Tongue (tissue), 2 donors: ENCODE data around the gene ZBTB46. TPM values are rescaled to one million over a fixed set of nuclear protein-coding genes. Genes with fewer than 3 reads are reported as not detected.
"Not testable (repeated sequence)": the region's sequence is repeated elsewhere in the genome, so short reads cannot be mapped to it uniquely, and the experiment has no call there.

Source experiments
- DNase-seq: peaks from one replicate; pipeline ENCODE4 v3.0.0-alpha.2; 2015
- total RNA-seq: library from RNA; depleted of rRNA; stranded (reverse); fragments of >200 nt; gene quantifications from one replicate; pipeline ENCODE4 v1.2.3, GENCODE V29; 2014

The ZBTB46 gene
- total RNA-seq, 1 donor from 2014 or later, result 28.6 TPM

DNA sequence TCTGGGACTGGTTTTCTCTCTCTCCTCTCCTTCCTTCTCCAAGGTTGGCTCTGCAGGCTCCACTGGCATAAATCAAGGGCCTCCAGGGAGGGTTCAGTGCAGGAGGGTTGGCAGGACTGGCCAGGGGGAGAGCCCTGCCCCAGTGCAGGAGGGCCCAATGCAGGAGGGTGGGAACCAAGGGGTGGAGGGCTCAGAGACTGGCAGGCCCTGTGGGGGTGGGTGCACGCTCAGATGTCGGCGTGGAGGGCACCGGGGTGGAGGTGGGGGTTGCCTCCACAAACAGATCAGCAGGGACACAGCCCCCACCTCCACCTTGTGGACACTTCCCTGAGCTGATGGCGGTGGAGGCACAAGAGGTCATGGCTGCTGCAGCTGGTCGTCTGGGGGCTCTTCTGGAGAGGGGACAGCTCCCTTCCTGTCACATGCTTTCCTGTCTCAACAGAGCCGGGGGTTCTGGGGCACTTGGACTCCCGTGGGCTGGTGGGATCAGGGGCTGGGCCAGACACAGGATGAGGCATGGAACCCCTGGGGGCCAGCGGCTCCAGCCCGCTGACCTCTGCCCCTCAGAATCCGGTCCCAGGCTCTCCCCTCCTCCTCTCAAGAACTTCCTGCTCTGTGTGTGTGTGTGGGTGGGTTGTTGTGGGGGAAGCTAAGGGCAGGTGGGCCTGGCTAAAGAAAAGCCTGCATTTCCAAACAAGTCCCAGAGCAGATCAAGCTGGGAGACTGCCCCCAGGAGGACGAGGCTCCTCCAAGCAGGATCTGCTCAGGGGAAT, 27.5 kb upstream of the ZBTB46 start:
- DNase-seq, result peak; percentile 59

DNA sequence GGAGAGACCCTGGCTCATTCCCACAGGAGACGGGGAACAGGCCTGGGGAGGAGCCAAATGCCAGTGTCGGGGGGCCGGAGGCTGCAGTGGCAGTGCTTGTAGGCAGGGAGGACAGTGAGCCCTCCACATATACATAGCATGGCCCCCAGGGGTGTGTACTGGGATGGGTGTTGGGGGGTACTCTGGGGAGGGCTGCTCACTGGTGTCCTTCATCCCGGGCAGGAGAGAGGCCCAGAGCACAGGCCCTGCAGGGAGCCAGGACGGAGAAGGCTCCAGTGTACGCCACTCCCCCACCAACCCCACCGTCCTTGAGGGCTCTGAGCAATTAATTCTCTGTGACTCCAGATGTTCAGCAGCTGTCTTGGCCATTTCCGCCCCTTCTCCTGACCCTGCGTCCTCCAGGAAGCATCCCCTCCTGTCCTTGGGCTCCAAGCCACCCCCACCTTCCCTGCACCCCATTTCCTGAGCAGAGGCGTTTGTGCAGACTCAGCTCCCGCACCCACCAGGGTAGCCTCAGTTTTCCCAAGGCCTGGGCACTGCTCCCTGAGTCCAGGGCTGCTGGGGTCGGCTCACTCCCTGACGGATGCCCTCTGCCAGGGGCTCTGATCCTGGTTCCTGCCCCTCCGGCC, 26.8 kb upstream of the ZBTB46 start:
- peak; percentile 81 for DNase-seq

DNA sequence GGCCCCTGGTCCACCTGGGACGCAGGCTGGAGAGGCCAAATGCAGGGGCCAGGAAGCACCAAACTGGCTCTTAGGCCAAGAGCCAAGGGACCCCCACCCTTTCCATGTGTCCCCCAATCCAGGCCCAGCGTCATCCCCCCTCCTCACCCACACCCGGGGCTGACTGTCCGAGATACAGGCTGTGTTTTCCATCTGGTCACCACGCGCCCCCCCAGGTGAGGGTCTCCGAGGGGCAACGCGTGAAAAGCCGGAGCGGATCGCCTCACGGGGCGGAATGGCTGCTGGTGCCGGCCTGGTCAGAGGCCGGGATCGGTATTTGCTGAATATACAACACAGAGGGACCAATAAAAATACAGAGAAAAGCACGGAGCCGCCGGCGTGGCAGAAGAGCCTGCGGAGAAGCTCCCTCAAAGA, 25.0 kb upstream of the ZBTB46 start:
- DNase-seq, result no peak

DNA sequence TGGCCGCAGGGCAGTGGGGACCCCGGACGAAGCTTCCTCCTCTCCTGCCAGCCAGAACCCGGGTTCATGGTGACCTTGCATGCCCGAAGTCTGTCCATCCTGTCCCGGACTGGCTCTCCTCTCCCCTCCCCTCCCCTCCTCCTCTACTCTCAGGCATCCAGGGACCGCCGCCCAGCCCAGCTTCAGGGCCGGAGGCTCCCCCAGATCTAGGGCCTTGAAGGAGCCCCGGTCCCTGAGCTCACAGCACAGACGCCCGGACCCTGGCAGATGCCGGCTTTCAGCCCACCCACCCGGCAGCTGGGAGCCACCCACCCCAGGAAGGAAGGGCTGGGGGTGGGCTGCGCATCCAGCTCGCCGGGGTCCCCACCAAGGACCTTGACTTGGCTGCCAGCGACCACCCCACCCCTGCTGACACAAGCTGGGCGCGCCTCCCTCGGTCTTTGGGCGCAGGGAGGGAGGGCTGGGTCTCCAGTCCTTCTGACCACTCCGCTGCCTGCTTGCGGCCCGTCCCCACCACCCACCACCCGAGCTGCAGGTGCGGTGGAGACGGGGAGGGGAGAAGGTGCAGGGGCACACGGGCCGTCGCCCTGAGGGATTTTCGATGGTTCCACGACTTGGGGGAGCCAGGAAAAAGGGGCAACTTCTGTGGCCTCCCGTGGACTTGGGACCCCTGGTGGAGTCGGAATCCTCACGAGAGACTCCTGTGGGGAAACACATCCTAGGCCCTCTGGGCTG, 24.5 kb upstream of the ZBTB46 start:
- no peak for DNase-seq

DNA sequence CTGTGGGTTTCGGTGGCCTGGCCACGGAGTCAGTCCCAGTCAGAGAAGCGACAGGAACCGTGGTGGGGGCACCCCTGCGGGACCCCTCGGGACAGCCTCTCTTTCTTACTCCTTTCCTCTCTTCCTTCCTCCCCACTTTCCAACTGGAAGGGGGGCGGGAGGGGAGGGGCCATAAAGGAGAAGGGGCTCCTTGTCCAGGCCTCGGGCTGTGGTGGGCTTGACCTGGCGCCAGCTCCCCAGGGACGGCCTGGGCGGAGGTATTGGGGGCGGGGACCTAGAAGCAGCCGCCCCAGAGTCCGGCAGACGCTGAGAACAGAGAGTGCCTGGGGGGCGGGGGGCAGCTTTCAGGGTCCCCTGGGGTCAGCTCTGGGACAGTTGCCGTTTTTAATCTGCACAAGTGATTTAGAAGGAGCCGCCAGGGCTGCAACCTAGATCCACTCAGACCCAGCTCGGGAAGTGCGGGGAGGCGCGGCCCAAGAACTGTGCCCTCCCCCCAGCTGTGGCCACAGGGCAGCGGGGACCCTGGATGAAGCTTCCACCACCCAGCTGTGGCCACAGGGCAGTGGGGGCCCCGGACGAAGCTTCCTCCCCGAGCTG, 23.8 kb upstream of the ZBTB46 start:
- DNase-seq, result peak; percentile 62

DNA sequence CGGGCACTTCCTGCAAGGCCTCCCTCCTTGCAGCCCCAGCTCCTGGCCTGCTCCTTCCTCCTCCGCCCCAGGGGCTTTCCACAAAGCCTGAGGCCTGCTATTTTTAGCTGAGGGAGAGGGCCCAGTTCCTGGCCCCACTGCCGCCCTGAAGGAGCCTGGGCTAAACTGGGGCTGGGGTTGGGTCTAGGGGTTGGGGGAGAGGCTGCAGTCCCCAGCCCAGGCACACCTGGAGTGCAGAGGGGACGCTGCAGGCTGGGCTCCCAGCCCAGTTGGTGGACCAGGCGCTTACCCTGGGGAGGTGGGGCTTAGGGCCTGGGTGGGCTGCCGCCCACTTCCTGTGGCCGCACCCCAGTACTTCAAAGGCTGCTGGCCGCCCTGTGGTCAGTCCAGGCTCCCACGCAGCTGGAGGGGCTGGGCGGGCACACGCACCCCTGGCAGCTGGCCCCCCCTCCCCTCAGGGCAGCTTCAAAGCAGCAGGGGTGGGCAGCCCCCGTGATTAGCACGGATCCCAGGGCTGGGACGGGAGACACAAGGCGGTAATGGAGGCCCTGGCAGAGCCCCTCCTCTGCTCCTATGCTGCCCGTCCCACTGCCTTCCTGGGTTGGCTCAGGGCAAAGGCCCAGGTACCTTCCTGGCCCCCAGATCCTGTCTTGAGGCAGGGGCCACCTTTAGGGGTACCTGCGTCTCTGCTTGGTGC, 23.2 kb upstream of the ZBTB46 start:
- peak; percentile 67 for DNase-seq

DNA sequence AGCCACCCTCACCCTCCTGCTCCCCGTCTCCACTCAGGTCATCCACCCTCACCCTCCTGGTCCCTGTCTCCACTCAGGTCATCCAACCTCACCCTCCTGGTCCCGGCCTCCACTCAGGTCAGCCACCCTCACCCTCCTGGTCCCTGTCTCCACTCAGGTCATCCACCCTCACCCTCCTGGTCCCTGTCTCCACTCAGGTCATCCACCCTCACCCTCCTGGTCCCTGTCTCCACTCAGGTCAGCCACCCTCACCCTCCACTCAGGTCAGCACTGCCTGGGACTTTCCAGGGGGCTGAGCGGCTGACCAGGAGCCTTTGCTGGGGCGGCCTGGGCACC, 22.6 kb upstream of the ZBTB46 start:
- not testable (repeated sequence) for DNase-seq

DNA sequence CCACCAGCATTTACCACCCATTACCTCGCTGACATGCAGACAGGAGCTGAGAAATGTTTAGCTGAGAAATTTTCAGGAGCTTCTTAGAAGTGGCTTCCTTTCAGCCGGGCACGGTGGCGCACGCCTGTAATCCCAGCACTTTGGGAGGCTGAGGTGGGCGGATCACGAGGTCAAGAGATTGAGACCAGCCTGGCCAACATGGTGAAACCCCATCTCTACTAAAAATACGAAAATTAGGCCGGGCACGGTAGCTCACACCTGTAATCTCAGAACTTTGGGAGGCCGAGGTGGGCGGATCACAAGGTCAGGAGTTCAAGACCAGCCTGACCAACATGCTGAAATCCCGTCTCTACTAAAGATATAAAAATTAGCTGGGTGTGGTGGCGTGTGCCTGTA, 20.5 kb upstream of the ZBTB46 start:
- not testable (repeated sequence) for DNase-seq

DNA sequence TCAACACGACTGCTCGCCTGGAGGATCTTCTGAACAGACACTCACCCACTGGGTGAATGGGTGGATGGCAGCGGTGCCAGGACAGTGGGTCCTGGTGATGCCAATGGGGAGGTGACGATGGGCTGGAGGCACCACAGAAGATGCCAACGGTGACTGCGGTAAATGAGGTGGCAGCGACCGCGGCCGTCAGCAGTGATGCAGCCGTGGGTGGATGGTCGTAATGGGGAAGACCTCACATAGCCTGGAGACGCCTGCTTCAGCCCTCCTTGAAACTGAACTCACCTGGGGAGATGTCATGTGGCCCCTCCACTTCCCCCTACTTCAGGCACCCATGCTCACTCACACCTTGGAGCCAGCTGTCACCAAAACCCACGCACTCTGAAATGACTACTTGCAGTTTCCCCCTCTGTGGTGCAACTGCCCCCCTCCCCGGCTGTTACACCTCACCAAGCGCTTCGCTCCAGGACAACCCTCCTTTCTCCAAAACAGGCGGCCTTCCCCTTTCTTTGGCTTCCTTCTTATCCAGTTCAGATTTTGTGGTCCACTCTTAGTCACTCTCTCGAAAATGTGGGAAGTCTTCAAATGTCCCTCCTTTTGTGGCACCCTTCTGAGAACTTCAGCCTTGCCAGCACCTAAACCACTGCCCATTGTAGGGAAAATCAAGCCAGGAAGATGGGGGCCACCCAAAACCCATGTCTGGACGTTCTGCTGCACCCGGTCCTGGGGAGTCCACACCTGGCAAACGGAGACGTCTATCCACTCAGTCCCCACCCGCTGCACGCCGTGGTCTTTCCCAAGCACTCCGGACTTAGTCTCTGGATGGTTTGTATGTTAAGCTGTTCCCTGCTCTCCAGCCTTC, 19.9 kb upstream of the ZBTB46 start:
- DNase-seq, result no peak

DNA sequence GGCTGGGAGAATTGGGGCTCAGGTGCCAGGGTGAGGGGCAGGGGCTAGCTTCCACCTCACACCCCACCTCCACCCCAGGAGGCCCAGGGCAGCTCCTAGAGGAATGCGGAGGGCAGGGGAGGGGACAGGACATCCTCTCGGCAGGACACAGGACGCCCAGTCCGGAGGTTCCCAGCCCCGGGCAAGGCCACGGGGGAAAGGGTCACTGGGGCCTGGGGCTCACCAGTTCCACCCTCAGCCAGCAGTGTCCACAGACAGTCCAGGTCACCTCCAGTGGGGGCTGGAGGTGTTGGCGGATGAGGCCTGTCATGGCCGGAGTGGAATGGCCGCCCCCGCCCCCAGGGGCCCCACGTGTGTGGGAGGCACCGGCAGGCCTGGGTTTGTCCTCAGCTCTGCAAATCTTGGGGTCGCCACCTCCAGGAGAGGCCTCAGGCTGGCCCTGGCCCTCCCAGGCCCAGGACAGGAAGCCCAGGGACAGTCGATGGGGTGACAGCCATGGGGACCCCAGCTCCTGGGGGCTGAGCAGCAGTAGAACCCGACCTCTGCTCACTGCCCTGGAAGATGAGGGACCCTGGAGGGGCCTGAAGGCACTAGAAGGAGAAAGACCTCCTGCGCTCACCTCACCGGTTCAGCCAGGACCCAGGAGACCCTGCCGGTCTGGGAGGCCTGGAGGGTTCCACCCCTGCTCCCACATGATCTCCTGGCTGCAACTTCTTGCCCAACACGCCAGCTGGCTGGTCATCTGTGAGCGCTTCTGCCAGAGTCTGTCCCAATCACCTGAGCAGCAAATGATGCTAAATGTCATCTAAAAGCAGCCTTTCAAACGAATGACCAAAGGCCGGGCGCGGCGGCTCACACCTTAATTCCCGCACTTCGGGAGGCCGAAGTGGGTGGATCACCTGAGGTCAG, 17.2 kb upstream of the ZBTB46 start:
- no peak for DNase-seq

DNA sequence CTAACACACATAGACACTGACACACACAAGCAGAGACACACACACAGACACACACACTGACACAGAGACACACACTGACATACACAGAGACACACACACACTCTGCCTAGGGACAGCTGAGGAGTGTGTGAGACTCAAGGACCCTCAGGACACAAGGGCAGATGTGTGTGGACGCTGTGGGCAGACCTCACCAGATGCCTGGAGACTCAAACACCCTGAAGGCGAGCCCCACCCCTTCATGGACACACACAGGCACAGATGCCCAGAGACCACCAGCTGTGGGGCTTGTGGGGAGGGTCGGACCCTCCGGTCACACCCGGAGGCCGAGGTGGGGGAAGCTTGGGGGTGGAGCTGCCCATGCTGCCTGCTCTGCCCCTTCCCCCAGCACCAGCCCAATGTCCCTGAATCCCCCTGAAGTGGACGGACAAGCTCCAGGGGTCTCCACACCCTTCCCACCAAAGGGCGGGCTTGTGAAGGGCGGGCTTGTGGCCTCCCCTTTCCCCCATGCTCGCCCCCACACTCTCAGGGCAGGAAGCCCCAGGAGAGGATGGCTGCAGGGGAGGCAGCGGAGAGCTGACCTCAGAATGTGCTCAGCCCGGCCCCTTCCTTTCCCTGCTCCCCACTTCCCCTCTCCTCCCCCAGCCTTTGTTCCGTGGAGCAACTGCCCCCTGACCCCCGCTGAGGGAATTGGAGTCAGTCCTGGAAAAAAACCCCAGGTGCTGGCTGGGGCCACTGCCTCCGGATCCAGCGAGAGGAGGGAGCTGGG, 16.4 kb upstream of the ZBTB46 start:
- DNase-seq, result peak; percentile 63

DNA sequence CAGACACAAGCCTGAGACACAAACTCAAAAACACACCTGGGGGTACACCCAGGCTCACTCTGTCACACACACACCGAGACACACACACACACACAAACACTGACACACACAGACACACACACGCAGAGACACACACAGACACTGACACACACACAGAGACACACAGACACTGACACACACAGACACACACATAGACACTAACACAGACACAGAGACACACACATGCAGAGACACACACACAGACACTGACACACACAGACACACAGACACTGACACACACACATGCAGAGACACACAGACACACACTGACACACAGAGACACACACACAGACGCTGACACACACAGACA, 15.8 kb upstream of the ZBTB46 start:
- no peak for DNase-seq

DNA sequence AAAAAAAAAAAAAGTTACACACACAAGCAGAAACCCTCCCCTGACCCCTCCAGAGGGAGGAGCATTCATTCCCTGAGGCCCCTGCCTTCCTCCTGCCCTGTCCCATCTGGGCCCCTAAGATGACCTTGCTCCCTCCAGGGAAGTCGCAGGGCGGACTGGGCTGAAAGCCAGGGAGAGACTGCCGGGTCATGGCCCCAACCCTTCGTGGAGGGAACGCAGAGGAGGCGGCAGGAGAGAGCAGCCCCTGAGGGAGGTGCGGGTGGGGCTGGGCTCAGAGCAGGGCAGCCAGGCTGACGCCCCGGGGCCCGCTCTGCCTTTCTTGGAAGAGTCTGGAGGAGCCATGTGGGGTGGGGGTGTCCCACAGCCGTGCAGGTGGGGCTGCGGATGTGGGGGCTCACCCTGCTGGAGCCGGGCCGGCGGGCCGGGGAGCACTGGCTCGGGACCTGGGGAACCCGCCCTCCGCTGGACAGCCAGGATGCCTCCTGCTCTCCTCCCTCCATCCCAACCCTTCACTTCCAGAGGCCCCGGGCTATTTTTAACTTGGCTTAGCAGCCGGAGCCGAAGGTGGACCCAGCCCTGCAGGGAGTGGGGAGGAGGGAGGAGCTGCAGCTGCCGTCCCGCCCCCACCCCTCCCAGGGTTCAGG, 15.2 kb upstream of the ZBTB46 start:
- peak; percentile 95 for DNase-seq

DNA sequence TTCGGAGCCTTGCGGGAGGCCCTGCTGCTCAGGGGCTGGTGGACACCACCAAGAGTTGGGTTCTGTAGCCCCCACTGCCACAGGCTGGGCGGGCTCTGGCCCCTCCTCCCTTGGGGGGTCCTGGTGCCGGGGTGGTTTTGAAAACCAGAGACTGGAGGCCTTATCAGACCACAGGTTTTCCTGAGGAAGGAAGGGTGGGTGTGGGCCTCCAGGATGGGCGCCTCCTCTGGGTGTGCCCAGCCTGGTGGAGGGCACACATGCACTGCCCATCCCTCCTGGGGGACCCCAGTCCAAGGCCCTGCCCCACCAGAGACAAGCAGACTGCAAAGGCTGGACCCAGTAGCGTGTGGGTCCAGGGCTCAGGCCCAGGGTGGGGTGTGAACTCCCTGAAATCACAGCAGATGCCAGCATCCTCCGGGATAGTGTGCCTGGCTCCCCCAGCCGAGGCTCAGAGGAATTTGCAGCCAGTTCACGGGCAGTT, 13.5 kb upstream of the ZBTB46 start:
- DNase-seq, result no peak

DNA sequence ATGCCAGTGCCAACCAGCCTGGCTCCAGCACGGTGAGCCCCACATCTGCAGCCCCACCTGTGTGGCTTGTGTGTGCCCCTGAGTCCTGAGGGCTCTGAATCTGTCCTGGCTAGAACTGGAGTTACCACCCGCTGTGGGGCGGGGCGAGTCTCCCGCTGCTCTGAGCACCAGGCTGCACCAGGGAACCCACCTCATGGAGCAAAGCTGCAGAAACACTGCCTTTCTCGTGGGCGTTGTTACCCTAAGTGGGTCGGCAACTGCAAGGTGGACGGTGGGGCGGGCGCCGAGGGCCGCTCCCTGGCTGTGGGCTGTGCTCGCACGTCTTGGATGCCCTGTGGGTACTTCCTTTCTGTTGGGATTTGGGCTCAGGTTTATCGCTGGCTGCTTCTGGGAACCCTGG, 12.7 kb upstream of the ZBTB46 start:
- DNase-seq, result no peak

DNA sequence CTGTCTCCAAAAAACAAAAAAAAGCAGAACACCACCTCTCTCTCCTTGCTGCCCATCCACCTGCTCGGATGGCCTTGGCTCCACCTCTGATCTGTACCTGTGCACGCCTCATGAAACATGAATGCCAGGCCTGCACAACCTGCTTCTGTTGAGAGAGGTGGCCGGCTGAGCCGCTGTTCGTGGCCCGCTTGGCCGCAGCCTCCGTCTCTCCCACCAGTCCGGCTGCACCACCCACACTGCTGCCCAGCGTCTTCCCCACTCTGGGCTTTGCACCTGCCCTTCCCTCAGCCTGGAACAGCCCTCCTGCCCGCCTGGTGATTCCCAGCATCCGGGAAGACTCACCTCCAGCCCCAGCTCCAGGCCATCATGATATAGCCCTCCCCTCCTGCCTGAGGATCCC, 12.2 kb upstream of the ZBTB46 start:
- DNase-seq, result no peak

DNA sequence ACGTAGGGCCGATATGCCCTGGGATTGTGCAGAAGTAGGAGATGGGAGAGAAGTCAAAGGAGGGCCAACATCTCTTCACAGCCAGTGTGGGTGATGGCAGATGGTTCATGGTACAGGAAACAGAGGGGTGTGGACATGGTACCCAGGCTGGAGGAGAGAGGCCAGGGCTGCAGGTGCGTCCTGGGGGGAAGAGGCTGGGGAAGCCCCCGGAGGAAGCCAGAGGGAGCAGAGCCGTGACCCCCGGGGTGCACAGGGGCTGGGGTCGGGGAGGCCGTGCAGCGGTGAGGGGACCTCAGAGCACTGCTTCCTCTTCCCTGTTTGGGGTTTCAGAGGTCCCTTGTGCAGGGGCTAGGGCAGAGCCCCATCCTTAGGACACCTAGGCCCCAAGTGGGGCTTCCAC, 11.2 kb upstream of the ZBTB46 start:
- DNase-seq, result no peak

DNA sequence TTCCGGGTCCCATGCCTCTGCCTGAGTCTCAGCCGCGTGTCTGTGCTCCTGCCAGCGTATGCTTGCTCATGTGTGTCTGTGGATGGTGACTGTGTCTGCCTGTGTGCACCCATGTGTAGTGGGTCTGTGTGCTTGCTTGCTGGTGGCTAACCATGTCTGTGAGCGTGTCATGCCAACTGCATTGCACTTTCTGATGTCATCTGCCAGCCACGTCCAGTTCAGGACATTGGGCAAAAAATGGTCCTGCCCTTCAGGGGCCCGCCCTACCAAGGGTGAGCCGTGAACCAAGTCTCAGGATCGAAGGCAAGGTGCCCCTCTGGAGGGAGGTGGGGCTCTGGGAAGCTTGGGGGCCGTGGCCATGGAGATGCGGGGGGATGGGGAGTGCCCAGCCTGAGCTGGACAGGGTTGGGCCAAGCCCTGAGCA, 9.4 kb upstream of the ZBTB46 start:
- no peak for DNase-seq

DNA sequence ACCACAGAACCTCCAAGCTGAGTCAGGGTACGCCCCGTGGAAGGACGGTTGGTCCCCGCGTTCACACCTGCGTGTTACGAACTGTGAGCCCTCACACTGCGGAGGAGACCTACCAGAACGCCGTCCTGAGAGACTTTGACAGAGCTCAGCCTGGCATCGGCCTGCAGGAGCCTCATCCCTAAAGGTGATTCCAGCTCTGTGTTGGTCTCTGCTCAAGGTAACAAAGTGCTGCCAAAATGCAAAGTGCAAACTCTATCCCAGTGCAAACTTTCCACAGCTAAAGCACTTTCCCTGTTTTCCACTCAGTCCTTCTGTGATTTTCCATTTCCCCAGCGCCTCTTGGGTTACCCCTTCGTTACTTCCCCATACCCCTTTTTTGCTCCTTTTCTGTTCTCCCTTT, 8.6 kb upstream of the ZBTB46 start:
- DNase-seq, result no peak
